ENCODE data around the gene HUS1B. TPM values are rescaled to one million over a fixed set of nuclear protein-coding genes. Genes with fewer than 3 reads are reported as not detected.

Gene HUS1B
- total and polyA plus RNA-seq, 2 of the 13 experiments (the other 11 are each of a cell fraction or from before 2014, with no cell fraction given) = 0.18 to 0.40 TPM

GRCh38 chr6:692356-692851 is 35.5 kb upstream of the HUS1B start:
- H3K36me3 ChIP-seq (replicated peaks in 1 of 2; ENCODE audit: control insufficient read depth in 1 of 2, insufficient read depth in 2 of 2, low read length in 2 of 2) = no peaks in the 10 kb centered on the region; a peak in 1 of 5 replicates
- POLR2A ChIA-PET = interaction anchor here (1.3 kb wide), 1 partner anchor 9 kb away, joined by 5 read pairs; no protein-coding TSS in a partner anchor
- intact Hi-C loops (cut with micrococcal nuclease; ENCODE audit: unreplicated experiment) = no loop called here
- BruUV-seq (replicated peaks) = no TSS peak
- H2AFZ ChIP-seq (ENCODE audit: low read length) = no peak overlapping the region
- peak overlapping the region; percentile 76 for H3K27ac ChIP-seq (ENCODE audit: extremely low read length, insufficient read depth, low read length)
- H3K9ac ChIP-seq (ENCODE audit: insufficient read depth, low read depth, low read length) = peak overlapping the region; percentile 90
- ATAC-seq (peak; percentile 86), FAIRE-seq (peak; percentile 74), DNase-seq (ENCODE audit: low spot score) (peak; percentile 45)
- 5% methylated on average over 5 of the region's 45 CpGs for WGBS (ENCODE audit: low lambda C conversion rate)
- peak overlapping the region; percentile 94 for H3K4me2 ChIP-seq (ENCODE audit: low read depth, low read length)
- H4K20me1 ChIP-seq (ENCODE audit: insufficient read depth, low read length) = no peaks in the 10 kb centered on the region
- H3K79me2 ChIP-seq (ENCODE audit: insufficient read depth, low read length) = peaks cover 25% of the 10 kb centered on the region
- in situ Hi-C loops (cut with HindIII; ENCODE audit: extremely low pct_ligation_motif_present, low pct_unique_long_range_greater_than_20kb) = no loop called here
- peaks cover 19% of the 10 kb centered on the region for H3K4me1 ChIP-seq (ENCODE audit: insufficient read depth, low read length)
- H3K4me3 ChIP-seq (replicated peaks in 1 of 3; ENCODE audit: insufficient read depth in 1 of 3, low read depth in 2 of 3, low read length in 3 of 3) = peak overlapping the region; percentile 80 to 96 (median 91)
- H3K27me3 ChIP-seq (ENCODE audit: control insufficient read depth in 1 of 2, insufficient read depth in 2 of 2, low read length in 2 of 2) = peaks cover 3 to 5% of the 10 kb centered on the region in 2 experiments; a peak in 3 of 5 replicates
- CTCF ChIA-PET (ENCODE audit: low intra/inter-chr PET ratio, low total read pairs) = no interaction called here
- H3K9me3 ChIP-seq (ENCODE audit: low read length) = no peaks in the 10 kb centered on the region
- TF ChIP-seq NCOA2 (CRISPR knock-in tag; IDR thresholded peaks at IDR 0.05) = no peak
- 0 out of 2 replicates have a peak, but pooled peaks have one; percentile 42 for TF ChIP-seq ZNF713 (CRISPR knock-in tag; IDR thresholded peaks at IDR 0.05)
- TF ChIP-seq ZNF407 (CRISPR knock-in tag; IDR thresholded peaks at IDR 0.05; ENCODE audit: not compliant biosample characterization) = no peak
- TF ChIP-seq ZNF230 (CRISPR knock-in tag; IDR thresholded peaks at IDR 0.05) = peak; percentile 14; the same call in 1 of the 2 replicates
- TF ChIP-seq ZNF180 (CRISPR knock-in tag; IDR thresholded peaks at IDR 0.05; ENCODE audit: borderline replicate concordance, low read depth) = no peak
- TF ChIP-seq MAFK (conservative IDR thresholded peaks at IDR 0.05 in 1 of 2, IDR thresholded peaks at IDR 0.05 in 1 of 2; ENCODE audit: low read length in 2 of 2) = no peak
- no peak for TF ChIP-seq ZBTB10 (CRISPR knock-in tag; IDR thresholded peaks at IDR 0.05; ENCODE audit: borderline replicate concordance)
- TF ChIP-seq, protein P1, sequence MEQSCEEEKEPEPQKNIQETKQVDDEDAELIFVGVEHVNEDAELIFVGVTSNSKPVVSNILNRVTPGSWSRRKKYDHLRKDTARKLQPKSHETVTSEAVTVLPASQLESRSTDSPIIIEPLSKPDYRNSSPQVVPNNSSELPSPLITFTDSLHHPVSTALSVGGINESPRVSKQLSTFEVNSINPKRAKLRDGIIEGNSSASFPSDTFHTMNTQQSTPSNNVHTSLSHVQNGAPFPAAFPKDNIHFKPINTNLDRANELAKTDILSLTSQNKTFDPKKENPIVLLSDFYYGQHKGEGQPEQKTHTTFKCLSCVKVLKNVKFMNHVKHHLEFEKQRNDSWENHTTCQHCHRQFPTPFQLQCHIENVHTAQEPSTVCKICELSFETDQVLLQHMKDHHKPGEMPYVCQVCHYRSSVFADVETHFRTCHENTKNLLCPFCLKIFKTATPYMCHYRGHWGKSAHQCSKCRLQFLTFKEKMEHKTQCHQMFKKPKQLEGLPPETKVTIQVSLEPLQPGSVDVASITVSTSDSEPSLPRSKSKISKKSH (CRISPR knock-in tag; IDR thresholded peaks at IDR 0.05; ENCODE audit: borderline replicate concordance) = peak; percentile 70
